ENCODE measurements around the gene SLC9B1. TPM values are rescaled to one million over a fixed set of nuclear protein-coding genes. Genes with fewer than 3 reads are reported as not detected.

The SLC9B1 gene
- total and polyA plus RNA-seq, 2 of the 13 experiments (the other 11 are each of a cell fraction or from before 2014, with no cell fraction given) = 0.17 to 0.20 TPM

- no peak for TF ChIP-seq STAT6 (CRISPR knock-in tag; IDR thresholded peaks at IDR 0.05; ENCODE audit: borderline replicate concordance)
- TF ChIP-seq CREB1 (IDR thresholded peaks at IDR 0.05) = no peak
- TF ChIP-seq CREB1 (CRISPR knock-in tag; IDR thresholded peaks at IDR 0.05) = no peak
- TF ChIP-seq ZSCAN12 (CRISPR knock-in tag; IDR thresholded peaks at IDR 0.05) = no peak
These were observed 160.6 kb downstream of the SLC9B1 start (continued) for GRCh38 chr4:102858828-102859464.

Other genes with a start within 250 kb of the SLC9B1 start
- 224 and 265 TPM in 2 replicates for gene UBE2D3, start 192.2 kb downstream of the SLC9B1 start, total RNA-seq (2016; rRNA removed; fragmentation: Illumina TruSeq; extraction: Trizol)
- 217 and 293 TPM in 2 replicates for gene UBE2D3, start 192.2 kb downstream of the SLC9B1 start, polyA plus RNA-seq (2011; rRNA removed)
- 35.5 and 37.7 TPM in 2 replicates for gene CISD2, start 150.7 kb downstream of the SLC9B1 start, total RNA-seq (2016; rRNA removed; fragmentation: Illumina TruSeq; extraction: Trizol)
- gene CISD2, start 150.7 kb downstream of the SLC9B1 start, polyA plus RNA-seq (2011; rRNA removed) = 23.4 and 24.5 TPM in 2 replicates
- gene SLC9B2, start 57.1 kb upstream of the SLC9B1 start, total RNA-seq (2016; rRNA removed; fragmentation: Illumina TruSeq; extraction: Trizol) = 38.5 and 38.9 TPM in 2 replicates
- 22.3 and 23.5 TPM in 2 replicates for gene SLC9B2, start 57.1 kb upstream of the SLC9B1 start, polyA plus RNA-seq (2011; rRNA removed)
- 46.2 and 61.0 TPM in 2 replicates for gene BDH2, start 80.1 kb upstream of the SLC9B1 start, total RNA-seq (2016; rRNA removed; fragmentation: Illumina TruSeq; extraction: Trizol)
- 29.1 and 34.8 TPM in 2 replicates for gene BDH2, start 80.1 kb upstream of the SLC9B1 start, polyA plus RNA-seq (2011; rRNA removed)
- gene CENPE, start 178.6 kb upstream of the SLC9B1 start, total RNA-seq (2016; rRNA removed; fragmentation: Illumina TruSeq; extraction: Trizol) = 19.8 and 38.0 TPM in 2 replicates
- 1.1 and 2.1 TPM in 2 replicates for gene CENPE, start 178.6 kb upstream of the SLC9B1 start, polyA plus RNA-seq (2011; rRNA removed)